Activated CD8-positive, alpha-beta T cell treated with anti-CD3 and anti-CD28 coated beads for 36 hours (primary cell): ENCODE results near the gene F10. TPM values are rescaled to one million over a fixed set of nuclear protein-coding genes. Genes with fewer than 3 reads are reported as not detected.

ENCODE experiments used
- ATAC-seq: fragments of 200-7000 bp; cut with Tn5 transposase; one replicate; pipeline ENCODE4 v1.10.0; 2021; ENCODE audit warnings: mild to moderate bottlenecking, moderate library complexity
- CTCF ChIA-PET: fragments of 350-600 bp; sonication (Branson Sonifier 250); formaldehyde crosslinking; loops from one replicate; lab custom pipeline; 2021; ENCODE audit warnings: antibody characterized with exemption; lab: Charles Lee
- POLR2A ChIA-PET: fragments of 350-600 bp; sonication (Branson Sonifier 250); formaldehyde crosslinking; loops from one replicate; lab custom pipeline; 2021; ENCODE audit warnings: antibody characterized with exemption; lab: Charles Lee
- DNase-seq: peaks from one replicate; pipeline ENCODE4 v3.0.0-alpha.2; 2020
- H3K27ac Mint-ChIP-seq: one replicate; pipeline ENCODE4 v1.8.0; 2021; ENCODE audit warnings: mild to moderate bottlenecking, mixed read lengths
- H3K27me3 Mint-ChIP-seq: one replicate; pipeline ENCODE4 v1.8.0; 2021; ENCODE audit warnings: mixed read lengths
- H3K36me3 Mint-ChIP-seq: one replicate; pipeline ENCODE4 v1.8.0; 2021; ENCODE audit warnings: low read depth, mixed read lengths
- H3K4me1 Mint-ChIP-seq: one replicate; pipeline ENCODE4 v1.8.0; 2021; ENCODE audit warnings: low read depth, mixed read lengths
- H3K4me3 Mint-ChIP-seq: one replicate; pipeline ENCODE4 v1.8.0; 2021; ENCODE audit warnings: mild to moderate bottlenecking, moderate library complexity, mixed read lengths
- H3K9me3 Mint-ChIP-seq: one replicate; pipeline ENCODE4 v1.8.0; 2021; ENCODE audit warnings: mixed read lengths
- CTCF ChIP-seq: fragments of 200-600 bp; IDR thresholded peaks from one replicate; pipeline ENCODE4 v1.8.0; 2022; ENCODE audit warnings: antibody characterized with exemption, mild to moderate bottlenecking
- intact Hi-C: fragments of 100-400 bp; cut with micrococcal nuclease; formaldehyde crosslinking; loops from one replicate; pipeline ENCODE4 v1.10.0; 2022
- total RNA-seq, 2 experiments: library from RNA; stranded (reverse); gene quantifications; one replicate each; pipeline ENCODE4 v1.2.3, GENCODE V29; 2021

The F10 gene
- total RNA-seq, 2 experiments from 2014 or later = not detected

DNA sequence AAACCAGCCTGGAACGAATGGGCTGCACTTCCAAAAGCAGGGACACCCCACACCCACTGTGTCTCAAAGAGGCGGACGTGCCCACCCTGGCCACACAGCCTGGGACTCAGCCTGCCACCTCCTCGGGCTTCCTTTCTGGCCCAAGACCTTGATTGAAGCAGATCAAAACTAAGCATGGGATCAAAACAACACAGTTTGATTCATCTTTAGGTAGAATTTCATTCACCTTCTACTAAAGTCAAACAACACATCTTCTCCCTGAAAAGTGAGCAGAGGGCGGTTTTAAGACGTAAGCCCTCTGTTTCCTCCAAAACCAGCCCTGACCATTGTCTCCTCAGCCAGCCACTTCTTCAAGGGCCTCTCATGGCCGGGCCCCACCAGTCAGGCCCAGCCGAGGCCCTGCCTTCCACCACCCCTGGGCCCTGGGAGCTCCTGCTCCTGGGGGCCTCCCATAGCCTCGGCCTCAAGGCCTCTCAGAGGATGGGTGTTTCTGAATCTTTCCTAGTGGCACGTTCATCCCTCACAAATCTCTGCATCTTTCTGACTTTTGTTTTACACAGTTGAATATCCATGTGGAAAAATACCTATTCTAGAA, 6.3 kb upstream of the F10 start:
- Mint-ChIP-seq H3K4me3 (no peak overlapping the region), H3K27me3 (no peaks in the 10 kb centered on the region), H3K36me3 (no peaks in the 10 kb centered on the region), H3K4me1 (no peaks in the 10 kb centered on the region), H3K27ac (no peak overlapping the region), H3K9me3 (no peaks in the 10 kb centered on the region)
- no peak for TF ChIP-seq CTCF
- CTCF ChIA-PET = no interaction called here
- DNase-seq (no peak), ATAC-seq (no peak)
- POLR2A ChIA-PET = no interaction called here
- intact Hi-C loops = no loop called here

GRCh38 chr13:113116871-113117271, 5.7 kb upstream of the F10 start:
- ATAC-seq (no peak), DNase-seq (no peak)
- ChIA-PET POLR2A (no interaction called here), CTCF (no interaction called here)
- intact Hi-C loops = no loop called here
- no peak overlapping the region for H3K4me3 Mint-ChIP-seq
- no peak overlapping the region for H3K27ac Mint-ChIP-seq
- H3K36me3 Mint-ChIP-seq = no peaks in the 10 kb centered on the region
- H3K27me3 Mint-ChIP-seq = no peaks in the 10 kb centered on the region
- no peaks in the 10 kb centered on the region for H3K9me3 Mint-ChIP-seq
- TF ChIP-seq CTCF = no peak
- H3K4me1 Mint-ChIP-seq = no peaks in the 10 kb centered on the region

- H3K36me3 Mint-ChIP-seq = no peaks in the 10 kb centered on the region
- ChIA-PET CTCF (no interaction called here), POLR2A (no interaction called here)
- ATAC-seq = no peak
- no peaks in the 10 kb centered on the region for H3K9me3 Mint-ChIP-seq
- H3K4me1 Mint-ChIP-seq = no peaks in the 10 kb centered on the region
- DNase-seq = no peak
- no peak overlapping the region for H3K4me3 Mint-ChIP-seq
- H3K27me3 Mint-ChIP-seq = no peaks in the 10 kb centered on the region
- intact Hi-C loops = no loop called here
- no peak for TF ChIP-seq CTCF
- H3K27ac Mint-ChIP-seq = no peak overlapping the region
Observed at GRCh38 chr13:113117335-113117872, 5.2 kb upstream of the F10 start.

- H3K4me3 Mint-ChIP-seq = no peak overlapping the region
- POLR2A ChIA-PET = no interaction called here
- ATAC-seq (no peak), DNase-seq (no peak)
- no peaks in the 10 kb centered on the region for H3K9me3 Mint-ChIP-seq
- no peak for TF ChIP-seq CTCF
- no peaks in the 10 kb centered on the region for H3K4me1 Mint-ChIP-seq
- no peak overlapping the region for H3K27ac Mint-ChIP-seq
- CTCF ChIA-PET = no interaction called here
- H3K36me3 Mint-ChIP-seq = no peaks in the 10 kb centered on the region
- no peaks in the 10 kb centered on the region for H3K27me3 Mint-ChIP-seq
- intact Hi-C loops = no loop called here
Observed at GRCh38 chr13:113117911-113118260, 4.7 kb upstream of the F10 start.

DNA sequence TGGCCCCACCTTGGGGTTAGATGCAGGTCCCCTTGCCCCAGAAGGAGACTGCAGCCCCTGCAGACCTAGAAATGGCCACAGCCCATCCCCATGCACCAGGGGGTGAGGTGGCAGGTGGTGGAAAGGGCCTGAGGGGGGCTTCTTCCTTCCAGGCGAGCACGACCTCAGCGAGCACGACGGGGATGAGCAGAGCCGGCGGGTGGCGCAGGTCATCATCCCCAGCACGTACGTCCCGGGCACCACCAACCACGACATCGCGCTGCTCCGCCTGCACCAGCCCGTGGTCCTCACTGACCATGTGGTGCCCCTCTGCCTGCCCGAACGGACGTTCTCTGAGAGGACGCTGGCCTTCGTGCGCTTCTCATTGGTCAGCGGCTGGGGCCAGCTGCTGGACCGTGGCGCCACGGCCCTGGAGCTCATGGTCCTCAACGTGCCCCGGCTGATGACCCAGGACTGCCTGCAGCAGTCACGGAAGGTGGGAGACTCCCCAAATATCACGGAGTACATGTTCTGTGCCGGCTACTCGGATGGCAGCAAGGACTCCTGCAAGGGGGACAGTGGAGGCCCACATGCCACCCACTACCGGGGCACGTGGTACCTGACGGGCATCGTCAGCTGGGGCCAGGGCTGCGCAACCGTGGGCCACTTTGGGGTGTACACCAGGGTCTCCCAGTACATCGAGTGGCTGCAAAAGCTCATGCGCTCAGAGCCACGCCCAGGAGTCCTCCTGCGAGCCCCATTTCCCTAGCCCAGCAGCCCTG, 4.2 kb upstream of the F10 start:
- ChIA-PET POLR2A (no interaction called here), CTCF (no interaction called here)
- no peaks in the 10 kb centered on the region for H3K27me3 Mint-ChIP-seq
- no peak for TF ChIP-seq CTCF
- DNase-seq (no peak), ATAC-seq (no peak)
- intact Hi-C loops = no loop called here
- H3K4me1 Mint-ChIP-seq = no peaks in the 10 kb centered on the region
- H3K4me3 Mint-ChIP-seq = no peak overlapping the region
- H3K36me3 Mint-ChIP-seq = no peaks in the 10 kb centered on the region
- no peaks in the 10 kb centered on the region for H3K9me3 Mint-ChIP-seq
- H3K27ac Mint-ChIP-seq = no peak overlapping the region
